CD4-positive, alpha-beta T cell (primary cell): Measurements from ENCODE around the gene TIMELESS. TPM values are rescaled to one million over a fixed set of nuclear protein-coding genes. Genes with fewer than 3 reads are reported as not detected.
"Not testable (repeated sequence)": the region's sequence is repeated elsewhere in the genome, so short reads cannot be mapped to it uniquely, and the experiment has no call there.

Experiments used
- ATAC-seq: fragments of 200-7000 bp; cut with Tn5 transposase; one replicate; pipeline ENCODE4 v1.10.0; 2022; ENCODE audit warnings: mild to moderate bottlenecking; ENCODE audit not compliant: poor library complexity
- CTCF ChIA-PET: fragments of 350-600 bp; sonication (Branson Sonifier 250); formaldehyde crosslinking; loops from one replicate; lab custom pipeline; 2021; ENCODE audit warnings: antibody characterized with exemption, inconsistent platforms; lab: Charles Lee
- POLR2A ChIA-PET: fragments of 350-600 bp; sonication (Branson Sonifier 250); formaldehyde crosslinking; loops from one replicate; lab custom pipeline; 2021; ENCODE audit warnings: antibody characterized with exemption, inconsistent platforms; lab: Charles Lee
- DNase-seq, 14 experiments: peaks; one replicate each; pipeline ENCODE4 v3.0.0-alpha.2; 2013 to 2020; ENCODE audit warnings: mixed read lengths in 2 of 14
- H3K27ac ChIP-seq, 2 donors: one replicate each; pipeline versions ENCODE4 v1.5.1 to v1.7.0; 2013; ENCODE audit warnings: low read length in 2 of 2, low read depth in 1 of 2, mild to moderate bottlenecking in 1 of 2
- H3K27me3 ChIP-seq, 2 experiments: 1 replicate in 1 of 2; 2 replicates in 1 of 2; pipeline versions ENCODE4 v1.6.1 to v1.7.0; 2013; ENCODE audit warnings: low read length in 2 of 2, control low read depth in 1 of 2, mild to moderate bottlenecking in 1 of 2, moderate library complexity in 1 of 2; ENCODE audit not compliant: insufficient read depth in 2 of 2, control insufficient read depth in 1 of 2
- H3K36me3 ChIP-seq: one replicate; pipeline ENCODE4 v1.6.1; 2013; ENCODE audit warnings: low read length, control low read depth; ENCODE audit not compliant: insufficient read depth
- H3K4me1 ChIP-seq: one replicate; pipeline ENCODE4 v1.6.1; 2013; ENCODE audit warnings: low read length, control low read depth; ENCODE audit not compliant: insufficient read depth
- H3K4me3 ChIP-seq: one replicate; pipeline ENCODE4 v1.5.1; 2013; ENCODE audit warnings: mild to moderate bottlenecking, low read length, moderate library complexity
- H3K9me3 ChIP-seq, 2 experiments: 1 replicate in 1 of 2; 2 replicates in 1 of 2; pipeline versions ENCODE4 v1.6.1 to v1.7.0; 2013; ENCODE audit warnings: low read length in 2 of 2, mild to moderate bottlenecking in 2 of 2, control low read depth in 1 of 2, moderate library complexity in 1 of 2; ENCODE audit not compliant: control insufficient read depth in 1 of 2, insufficient read depth in 1 of 2
- H3K27ac Mint-ChIP-seq: one replicate; pipeline ENCODE4 v1.8.0; 2020; ENCODE audit warnings: mixed read lengths
- H3K27me3 Mint-ChIP-seq: one replicate; pipeline ENCODE4 v1.8.0; 2021; ENCODE audit warnings: mixed read lengths
- H3K36me3 Mint-ChIP-seq: one replicate; pipeline ENCODE4 v1.8.0; 2021; ENCODE audit warnings: low read depth, mixed read lengths
- H3K4me1 Mint-ChIP-seq: one replicate; pipeline ENCODE4 v1.8.0; 2021; ENCODE audit warnings: low read depth, mixed read lengths
- H3K4me3 Mint-ChIP-seq: one replicate; pipeline ENCODE4 v1.8.0; 2020; ENCODE audit warnings: mild to moderate bottlenecking, mixed read lengths
- H3K9me3 Mint-ChIP-seq: one replicate; pipeline ENCODE4 v1.8.0; 2020; ENCODE audit warnings: mixed read lengths
- intact Hi-C, 2 experiments: fragments of 100-400 bp; cut with DNase I in 1 of 2; cut with micrococcal nuclease in 1 of 2; formaldehyde crosslinking; loops; one replicate each; pipeline versions ENCODE4 v1.15.1 to v1.9.0; 2023 to 2025; cut with DNase I, micrococcal nuclease
- polyA plus RNA-seq, 2 donors: library from polyadenylated mRNA; unstranded; fragments of 120-200 nt; gene quantifications; one replicate each; pipeline ENCODE4 v1.2.1, GENCODE V29; 2013
- total RNA-seq, 174 experiments: library from RNA in 2 of 174; stranded (reverse) in 2 of 174; gene quantifications; one replicate each; pipeline ENCODE4 v1.2.3 and lab custom pipeline; 2021 to 2026
- TF ChIP-seq, protein P1 (sequence below): fragments of 200-600 bp; IDR thresholded peaks from one replicate; pipeline ENCODE4 v1.8.0; 2022; ENCODE audit warnings: antibody characterized with exemption, mild to moderate bottlenecking

The TIMELESS gene, protein sequence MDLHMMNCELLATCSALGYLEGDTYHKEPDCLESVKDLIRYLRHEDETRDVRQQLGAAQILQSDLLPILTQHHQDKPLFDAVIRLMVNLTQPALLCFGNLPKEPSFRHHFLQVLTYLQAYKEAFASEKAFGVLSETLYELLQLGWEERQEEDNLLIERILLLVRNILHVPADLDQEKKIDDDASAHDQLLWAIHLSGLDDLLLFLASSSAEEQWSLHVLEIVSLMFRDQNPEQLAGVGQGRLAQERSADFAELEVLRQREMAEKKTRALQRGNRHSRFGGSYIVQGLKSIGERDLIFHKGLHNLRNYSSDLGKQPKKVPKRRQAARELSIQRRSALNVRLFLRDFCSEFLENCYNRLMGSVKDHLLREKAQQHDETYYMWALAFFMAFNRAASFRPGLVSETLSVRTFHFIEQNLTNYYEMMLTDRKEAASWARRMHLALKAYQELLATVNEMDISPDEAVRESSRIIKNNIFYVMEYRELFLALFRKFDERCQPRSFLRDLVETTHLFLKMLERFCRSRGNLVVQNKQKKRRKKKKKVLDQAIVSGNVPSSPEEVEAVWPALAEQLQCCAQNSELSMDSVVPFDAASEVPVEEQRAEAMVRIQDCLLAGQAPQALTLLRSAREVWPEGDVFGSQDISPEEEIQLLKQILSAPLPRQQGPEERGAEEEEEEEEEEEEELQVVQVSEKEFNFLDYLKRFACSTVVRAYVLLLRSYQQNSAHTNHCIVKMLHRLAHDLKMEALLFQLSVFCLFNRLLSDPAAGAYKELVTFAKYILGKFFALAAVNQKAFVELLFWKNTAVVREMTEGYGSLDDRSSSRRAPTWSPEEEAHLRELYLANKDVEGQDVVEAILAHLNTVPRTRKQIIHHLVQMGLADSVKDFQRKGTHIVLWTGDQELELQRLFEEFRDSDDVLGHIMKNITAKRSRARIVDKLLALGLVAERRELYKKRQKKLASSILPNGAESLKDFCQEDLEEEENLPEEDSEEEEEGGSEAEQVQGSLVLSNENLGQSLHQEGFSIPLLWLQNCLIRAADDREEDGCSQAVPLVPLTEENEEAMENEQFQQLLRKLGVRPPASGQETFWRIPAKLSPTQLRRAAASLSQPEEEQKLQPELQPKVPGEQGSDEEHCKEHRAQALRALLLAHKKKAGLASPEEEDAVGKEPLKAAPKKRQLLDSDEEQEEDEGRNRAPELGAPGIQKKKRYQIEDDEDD
- total RNA-seq (1 to 10 TPM; 3.0 to 3.1 TPM), total RNA-seq (lab: John Stamatoyannopoulos, UW) (4.4 to 174 (median 15.6) reads per million in 172 experiments)
- 5.5 TPM for polyA plus RNA-seq (2013, experiment 1 of 2)
- 7.4 TPM for polyA plus RNA-seq (2013, experiment 2 of 2)

DNA sequence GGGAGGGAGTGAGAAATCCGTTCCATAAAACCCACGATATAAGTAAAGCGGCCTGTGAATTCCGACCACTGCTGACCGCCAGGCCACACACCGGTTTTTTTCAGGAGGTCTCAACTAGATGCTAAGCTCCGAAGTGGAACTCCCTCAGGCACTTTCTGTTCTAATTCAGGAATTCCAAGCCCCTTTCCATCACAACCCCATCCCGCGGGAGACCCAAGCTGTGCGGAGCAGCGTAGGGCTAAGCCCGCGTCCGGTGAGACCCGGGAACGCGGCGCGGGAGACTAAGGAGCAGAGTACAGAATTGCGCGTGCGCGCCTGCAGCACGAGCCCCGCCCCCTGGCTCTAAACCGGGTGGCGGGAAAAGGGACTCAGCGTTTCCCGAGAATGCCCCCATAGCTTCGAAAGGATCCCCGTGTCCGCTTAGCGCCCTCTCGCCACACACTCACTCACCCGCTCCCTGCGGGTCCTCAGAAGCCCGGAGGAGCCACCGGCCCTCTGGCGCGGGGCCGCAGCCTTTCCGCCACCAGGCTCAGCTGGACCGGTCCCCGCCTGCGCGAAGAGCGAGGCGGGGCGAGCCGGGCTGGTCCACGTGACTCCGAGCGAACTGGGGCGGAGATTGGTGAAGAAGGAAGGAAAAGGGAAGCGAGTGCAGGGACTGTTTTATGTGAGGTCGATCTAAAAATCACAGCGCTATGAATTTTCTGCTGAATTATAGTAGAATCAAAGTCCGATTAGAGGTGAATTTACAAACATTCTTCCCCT lies at the start of gene TIMELESS:
TIMELESS (minus strand) TSS at position 567 of the 762 bp plus-strand sequence. CDS start 15,256 bp downstream, outside the sequence.
- ATAC-seq: peak; percentile 96
- intact Hi-C loops: no loop called here
- Mint-ChIP-seq H3K4me1 (peaks cover 21% of the 10 kb centered on the region), H3K4me3 (peak within 1 kb of the TSS; percentile 93), H3K27me3 (no peaks in the 10 kb centered on the region), H3K27ac (peak within 1 kb of the TSS; percentile 92), H3K9me3 (no peaks in the 10 kb centered on the region), H3K36me3 (peaks cover 5% of the 10 kb centered on the region)
- ChIA-PET POLR2A (interaction anchor here (0.5 to 2.8 kb wide), 24 partner anchors 10 to 832 kb away, joined by 3 to 42 read pairs (median 4); partner anchors contain the start of genes CNPY2, COQ10A, CS and GLS2), CTCF (interaction anchor here (0.9 to 1.5 kb wide), 5 partner anchors 12 to 260 kb away, joined by 3 to 6 read pairs (median 3); partner anchors contain the start of gene SMARCC2)
- H3K4me3 ChIP-seq: peak within 1 kb of the TSS; percentile 70
- TF ChIP-seq, protein P1, sequence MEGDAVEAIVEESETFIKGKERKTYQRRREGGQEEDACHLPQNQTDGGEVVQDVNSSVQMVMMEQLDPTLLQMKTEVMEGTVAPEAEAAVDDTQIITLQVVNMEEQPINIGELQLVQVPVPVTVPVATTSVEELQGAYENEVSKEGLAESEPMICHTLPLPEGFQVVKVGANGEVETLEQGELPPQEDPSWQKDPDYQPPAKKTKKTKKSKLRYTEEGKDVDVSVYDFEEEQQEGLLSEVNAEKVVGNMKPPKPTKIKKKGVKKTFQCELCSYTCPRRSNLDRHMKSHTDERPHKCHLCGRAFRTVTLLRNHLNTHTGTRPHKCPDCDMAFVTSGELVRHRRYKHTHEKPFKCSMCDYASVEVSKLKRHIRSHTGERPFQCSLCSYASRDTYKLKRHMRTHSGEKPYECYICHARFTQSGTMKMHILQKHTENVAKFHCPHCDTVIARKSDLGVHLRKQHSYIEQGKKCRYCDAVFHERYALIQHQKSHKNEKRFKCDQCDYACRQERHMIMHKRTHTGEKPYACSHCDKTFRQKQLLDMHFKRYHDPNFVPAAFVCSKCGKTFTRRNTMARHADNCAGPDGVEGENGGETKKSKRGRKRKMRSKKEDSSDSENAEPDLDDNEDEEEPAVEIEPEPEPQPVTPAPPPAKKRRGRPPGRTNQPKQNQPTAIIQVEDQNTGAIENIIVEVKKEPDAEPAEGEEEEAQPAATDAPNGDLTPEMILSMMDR: no peak
- H3K27ac ChIP-seq: peak within 1 kb of the TSS; percentile 25 to 77
- H3K27me3 ChIP-seq: no peaks in the 10 kb centered on the region
- H3K4me1 ChIP-seq: peaks cover 12% of the 10 kb centered on the region
- H3K36me3 ChIP-seq: no peaks in the 10 kb centered on the region
- DNase-seq: peak; percentile 62 to 93 (median 78)
- no peaks in the 10 kb centered on the region for H3K9me3 ChIP-seq

DNA sequence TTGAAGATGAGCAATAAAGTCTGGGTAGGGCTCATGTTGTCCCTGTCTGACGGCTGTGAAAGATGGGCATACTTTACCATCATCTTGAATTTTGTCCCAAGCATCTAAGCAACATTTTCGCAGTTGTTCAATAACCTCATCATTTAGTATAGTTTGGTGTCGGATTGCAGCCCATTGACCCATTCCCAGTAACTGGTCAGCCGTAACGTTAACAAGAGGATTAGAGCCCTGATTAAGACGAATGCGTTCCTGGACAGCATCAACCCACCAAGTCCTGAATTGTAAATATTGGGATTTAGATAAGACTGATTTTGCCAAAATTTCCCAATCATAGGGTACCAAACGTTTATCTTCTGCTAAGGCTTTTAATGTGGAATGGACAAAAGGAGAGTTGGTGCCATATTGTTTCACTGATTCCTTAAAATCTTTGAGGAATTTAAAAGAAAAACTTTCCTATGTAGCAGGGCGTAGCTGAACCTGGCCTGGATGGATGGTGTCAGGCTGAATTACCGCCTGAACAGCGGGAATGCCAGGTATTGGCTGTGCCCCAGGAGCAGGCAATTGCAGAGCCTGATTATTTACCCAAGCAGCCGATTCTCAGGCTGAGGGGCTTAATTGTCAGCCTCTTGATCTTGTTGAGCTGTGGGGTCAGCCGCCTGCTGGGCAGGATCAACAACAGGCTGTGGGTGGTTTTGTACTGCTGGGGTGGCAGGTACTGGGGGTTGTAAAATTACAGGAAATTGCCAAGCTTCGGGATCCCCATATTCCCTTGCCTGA lies 49.1 kb upstream of the TIMELESS start:
- intact Hi-C loops, DNase-seq, H3K27me3 Mint-ChIP-seq, H3K36me3 ChIP-seq, POLR2A ChIA-PET, H3K27ac ChIP-seq, H3K4me3 Mint-ChIP-seq, H3K4me3 ChIP-seq, CTCF ChIA-PET, H3K27ac Mint-ChIP-seq, H3K4me1 Mint-ChIP-seq, H3K9me3 Mint-ChIP-seq, H3K36me3 Mint-ChIP-seq, H3K4me1 ChIP-seq, ATAC-seq, H3K27me3 ChIP-seq: not testable (repeated sequence)
- peaks cover 0 to 13% of the 10 kb centered on the region in 2 experiments for H3K9me3 ChIP-seq

DNA sequence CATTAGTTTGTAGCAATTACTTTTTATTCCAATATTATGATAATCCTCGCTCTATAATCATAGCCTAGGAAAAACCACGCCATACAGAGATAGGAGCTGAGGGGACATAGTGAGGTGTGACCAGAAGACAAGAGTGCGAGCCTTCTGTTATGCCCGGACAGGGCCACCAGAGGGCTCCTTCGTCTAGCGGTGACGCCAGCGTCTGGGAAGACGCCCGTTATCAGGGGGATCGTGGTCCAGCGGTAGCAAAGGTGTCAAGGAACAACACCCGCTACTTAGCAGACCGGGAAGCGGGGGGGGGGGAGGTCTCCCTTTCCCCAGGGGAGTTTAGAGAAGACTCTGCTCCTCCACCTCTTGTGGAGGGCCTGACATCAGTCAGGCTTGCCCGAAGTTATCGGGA lies 47.5 kb upstream of the TIMELESS start:
- intact Hi-C loops: loop anchor here in 1 of 2 experiments (1.0 kb wide), 1 partner anchor 98 kb away; no protein-coding TSS in a partner anchor
- H3K9me3 Mint-ChIP-seq, H3K36me3 ChIP-seq, ATAC-seq, H3K27ac Mint-ChIP-seq, H3K27me3 Mint-ChIP-seq, H3K4me1 ChIP-seq, H3K27ac ChIP-seq, H3K27me3 ChIP-seq, POLR2A ChIA-PET, H3K4me3 ChIP-seq, H3K4me1 Mint-ChIP-seq, H3K36me3 Mint-ChIP-seq, H3K4me3 Mint-ChIP-seq: not testable (repeated sequence)
- DNase-seq: peak; percentile 21 to 70 (median 48)
- TF ChIP-seq, protein P1: peak; percentile 49
- peaks cover 0 to 13% of the 10 kb centered on the region in 2 experiments for H3K9me3 ChIP-seq
- CTCF ChIA-PET: interaction anchor here (1.1 to 1.2 kb wide), 2 partner anchors 17 to 370 kb away, joined by 3 read pairs; no protein-coding TSS in a partner anchor

DNA sequence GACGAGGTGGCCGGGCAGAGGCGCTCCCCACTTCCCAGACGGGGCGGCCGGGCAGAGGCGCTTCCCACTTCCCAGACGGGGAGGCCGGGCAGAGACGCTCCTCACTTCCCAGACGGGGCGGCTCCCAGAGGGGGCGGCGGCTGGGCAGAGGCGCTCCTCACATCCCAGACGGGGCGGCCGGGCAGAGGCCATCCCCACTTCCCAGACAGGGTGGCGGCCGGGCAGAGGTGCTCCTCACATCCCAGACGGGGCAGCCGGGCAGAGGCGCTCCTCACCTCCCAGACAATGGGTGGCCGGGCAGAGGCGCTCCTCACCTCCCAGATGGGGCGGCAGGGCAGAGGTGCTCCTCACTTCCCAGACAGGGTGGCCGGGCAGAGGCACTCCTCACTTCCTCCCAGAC lies 45.3 kb upstream of the TIMELESS start:
- DNase-seq, H3K4me1 Mint-ChIP-seq, CTCF ChIA-PET, H3K4me1 ChIP-seq, H3K27ac ChIP-seq, H3K9me3 Mint-ChIP-seq, intact Hi-C loops, H3K27ac Mint-ChIP-seq, H3K27me3 ChIP-seq, POLR2A ChIA-PET, H3K4me3 ChIP-seq, H3K36me3 ChIP-seq, H3K36me3 Mint-ChIP-seq, ATAC-seq, H3K4me3 Mint-ChIP-seq: not testable (repeated sequence)
- H3K27me3 Mint-ChIP-seq: peaks cover 23% of the 10 kb centered on the region
- H3K9me3 ChIP-seq: peaks cover 0 to 13% of the 10 kb centered on the region in 2 experiments
